Trophoblast cell (in vitro differentiated cells and primary cell): ENCODE data around the gene HOXA6.

Experiments used
- DNase-seq, 2 donors: peaks; one replicate each; pipeline ENCODE4 v3.0.0-alpha.2; 2016
- H2AFZ ChIP-seq: 2 replicates; pipeline ENCODE4 v1.6.1; 2013; ENCODE audit warnings: low read length, moderate library complexity, mild to moderate bottlenecking; ENCODE audit not compliant: insufficient read depth, poor library complexity
- H2AK5ac ChIP-seq: 2 replicates; pipeline ENCODE4 v1.6.1; 2013; ENCODE audit warnings: mild to moderate bottlenecking, low read length
- H2BK120ac ChIP-seq: 2 replicates; pipeline ENCODE4 v1.6.1; 2013; ENCODE audit warnings: low read length, mild to moderate bottlenecking, moderate library complexity; ENCODE audit not compliant: insufficient read depth, poor library complexity
- H2BK12ac ChIP-seq: 2 replicates; pipeline ENCODE4 v1.6.1; 2013; ENCODE audit warnings: mild to moderate bottlenecking, low read length, moderate library complexity
- H2BK5ac ChIP-seq: 2 replicates; pipeline ENCODE4 v1.6.1; 2013; ENCODE audit warnings: low read length, low read depth, moderate library complexity, mild to moderate bottlenecking; ENCODE audit not compliant: poor library complexity
- H3K14ac ChIP-seq: 2 replicates; pipeline ENCODE4 v1.6.1; 2013; ENCODE audit warnings: mild to moderate bottlenecking, low read length
- H3K18ac ChIP-seq: 2 replicates; pipeline ENCODE4 v1.6.1; 2013; ENCODE audit warnings: mild to moderate bottlenecking, low read length
- H3K23ac ChIP-seq: 2 replicates; pipeline ENCODE4 v1.6.1; 2013; ENCODE audit warnings: low read length
- H3K27ac ChIP-seq: 2 replicates; pipeline ENCODE4 v1.5.1; 2013; ENCODE audit warnings: low read depth, mild to moderate bottlenecking, inconsistent platforms, low read length, moderate library complexity
- H3K27me3 ChIP-seq: 2 replicates; pipeline ENCODE4 v1.6.1; 2013; ENCODE audit warnings: inconsistent platforms, mild to moderate bottlenecking, low read length, moderate library complexity; ENCODE audit not compliant: insufficient read depth
- H3K36me3 ChIP-seq, 2 experiments: 1 replicate in 1 of 2; 2 replicates in 1 of 2; pipeline ENCODE4 v1.6.1; 2013; ENCODE audit warnings: low read length in 2 of 2, mild to moderate bottlenecking in 2 of 2, moderate library complexity in 1 of 2; ENCODE audit not compliant: insufficient read depth in 2 of 2, control insufficient read depth in 1 of 2
- H3K4ac ChIP-seq: 2 replicates; pipeline ENCODE4 v1.6.1; 2013; ENCODE audit warnings: low read depth, mild to moderate bottlenecking, low read length, moderate library complexity
- H3K4me1 ChIP-seq, 2 experiments: 1 replicate in 1 of 2; 2 replicates in 1 of 2; pipeline ENCODE4 v1.6.1; 2013; ENCODE audit warnings: low read length in 2 of 2, mild to moderate bottlenecking in 2 of 2, moderate library complexity in 1 of 2; ENCODE audit not compliant: insufficient read depth in 2 of 2, control insufficient read depth in 1 of 2
- H3K4me2 ChIP-seq: 2 replicates; pipeline ENCODE4 v1.6.1; 2013; ENCODE audit warnings: inconsistent platforms, mild to moderate bottlenecking, low read length, moderate library complexity
- H3K4me3 ChIP-seq: 2 replicates; pipeline ENCODE4 v1.5.1; 2013; ENCODE audit warnings: mild to moderate bottlenecking, low read depth, low read length, inconsistent platforms
- H3K79me1 ChIP-seq: one replicate; pipeline ENCODE4 v1.6.1; 2013; ENCODE audit warnings: low read length
- H3K79me2 ChIP-seq: 2 replicates; pipeline ENCODE4 v1.6.1; 2013; ENCODE audit warnings: low read length, mild to moderate bottlenecking; ENCODE audit not compliant: control insufficient read depth, insufficient read depth, poor library complexity
- H3K9ac ChIP-seq: 2 replicates; pipeline ENCODE4 v1.6.1; 2013; ENCODE audit warnings: mild to moderate bottlenecking, low read length
- H3K9me3 ChIP-seq: 2 replicates; pipeline ENCODE4 v1.6.1; 2013; ENCODE audit warnings: low read depth, mild to moderate bottlenecking, control low read depth, inconsistent platforms, low read length; ENCODE audit not compliant: insufficient read depth
- H4K12ac ChIP-seq: 2 replicates; pipeline ENCODE4 v1.6.1; 2013; ENCODE audit warnings: low read depth, mild to moderate bottlenecking, low read length, moderate library complexity
- H4K8ac ChIP-seq: 2 replicates; pipeline ENCODE4 v1.6.1; 2013; ENCODE audit warnings: low read depth, mild to moderate bottlenecking, low read length, moderate library complexity
- H4K91ac ChIP-seq: one replicate; pipeline ENCODE4 v1.6.1; 2013; ENCODE audit warnings: low read depth, mild to moderate bottlenecking, low read length, moderate library complexity
- WGBS: extraction: QIAGEN DNeasy Blood & Tissue Kit; methylation state at CpG from one replicate; pipeline ENCODE4 v1.1.7; 2013; ENCODE audit warnings: missing lambda C conversion rate; ENCODE audit not compliant: insufficient read length, insufficient coverage; ENCODE audit errors: extremely low coverage; 5-methylcytosine and 5-hydroxymethylcytosine counted together

HOXA6 gene

GRCh38 chr7:27102581-27103442, 44.8 kb downstream of the HOXA6 start, which contains the start of gene HOXA2:
Gene HOXA2 (minus strand): TSS chr7:27102683. CDS start chr7:27102500, 183 bp downstream.
- H2AFZ ChIP-seq: no peak within 1 kb of the TSS
- H3K4me3 ChIP-seq: no peak within 1 kb of the TSS
- H3K23ac ChIP-seq: no peak within 1 kb of the TSS
- no peak within 1 kb of the TSS for H3K4me2 ChIP-seq
- WGBS: no CpG with 5 or more reads among the region's 29 CpGs
- H3K4me1 ChIP-seq: peaks cover 4 to 5% of the 10 kb centered on the region in 2 experiments
- no peak within 1 kb of the TSS for H3K18ac ChIP-seq
- H3K27me3 ChIP-seq: peaks cover 85% of the 10 kb centered on the region
- no peak within 1 kb of the TSS for H3K27ac ChIP-seq
- no peak within 1 kb of the TSS for H3K9ac ChIP-seq
- no peak within 1 kb of the TSS for H2BK12ac ChIP-seq
- H2BK5ac ChIP-seq: no peak within 1 kb of the TSS
- no peak within 1 kb of the TSS for H3K14ac ChIP-seq
- H3K4ac ChIP-seq: no peak within 1 kb of the TSS
- H4K8ac ChIP-seq: no peak within 1 kb of the TSS
- no peak within 1 kb of the TSS for H4K12ac ChIP-seq
- H3K9me3 ChIP-seq: peaks cover 9% of the 10 kb centered on the region
- H2AK5ac ChIP-seq: no peak within 1 kb of the TSS
- H3K36me3 ChIP-seq: no peaks in the 10 kb centered on the region
- H3K79me1 ChIP-seq: no peaks in the 10 kb centered on the region
- H3K79me2 ChIP-seq: no peaks in the 10 kb centered on the region
- H4K91ac ChIP-seq: no peak within 1 kb of the TSS
- no peak within 1 kb of the TSS for H2BK120ac ChIP-seq
- no peak for DNase-seq

- Histone ChIP-seq H3K9ac (no peak overlapping the region), H4K8ac (no peak overlapping the region), H2BK120ac (no peak overlapping the region), H2AFZ (no peak overlapping the region), H3K18ac (no peak overlapping the region), H2AK5ac (no peak overlapping the region), H2BK12ac (no peak overlapping the region), H2BK5ac (no peak overlapping the region), H3K23ac (no peak overlapping the region), H3K14ac (no peak overlapping the region), H3K27me3 (peaks cover 88% of the 10 kb centered on the region), H3K4me3 (no peak overlapping the region), H3K79me1 (no peaks in the 10 kb centered on the region), H3K9me3 (peaks cover 10% of the 10 kb centered on the region), H4K91ac (no peak overlapping the region), H3K4me2 (no peak overlapping the region), H3K4me1 (peaks cover 6 to 8% of the 10 kb centered on the region in 2 experiments), H3K79me2 (no peaks in the 10 kb centered on the region), H4K12ac (no peak overlapping the region), H3K4ac (no peak overlapping the region), H3K36me3 (no peaks in the 10 kb centered on the region), H3K27ac (no peak overlapping the region)
- WGBS: no CpG with 5 or more reads among the region's 39 CpGs
- DNase-seq: no peak
Measured at GRCh38 chr7:27101957-27102580, 45.5 kb downstream of the HOXA6 start.

DNA sequence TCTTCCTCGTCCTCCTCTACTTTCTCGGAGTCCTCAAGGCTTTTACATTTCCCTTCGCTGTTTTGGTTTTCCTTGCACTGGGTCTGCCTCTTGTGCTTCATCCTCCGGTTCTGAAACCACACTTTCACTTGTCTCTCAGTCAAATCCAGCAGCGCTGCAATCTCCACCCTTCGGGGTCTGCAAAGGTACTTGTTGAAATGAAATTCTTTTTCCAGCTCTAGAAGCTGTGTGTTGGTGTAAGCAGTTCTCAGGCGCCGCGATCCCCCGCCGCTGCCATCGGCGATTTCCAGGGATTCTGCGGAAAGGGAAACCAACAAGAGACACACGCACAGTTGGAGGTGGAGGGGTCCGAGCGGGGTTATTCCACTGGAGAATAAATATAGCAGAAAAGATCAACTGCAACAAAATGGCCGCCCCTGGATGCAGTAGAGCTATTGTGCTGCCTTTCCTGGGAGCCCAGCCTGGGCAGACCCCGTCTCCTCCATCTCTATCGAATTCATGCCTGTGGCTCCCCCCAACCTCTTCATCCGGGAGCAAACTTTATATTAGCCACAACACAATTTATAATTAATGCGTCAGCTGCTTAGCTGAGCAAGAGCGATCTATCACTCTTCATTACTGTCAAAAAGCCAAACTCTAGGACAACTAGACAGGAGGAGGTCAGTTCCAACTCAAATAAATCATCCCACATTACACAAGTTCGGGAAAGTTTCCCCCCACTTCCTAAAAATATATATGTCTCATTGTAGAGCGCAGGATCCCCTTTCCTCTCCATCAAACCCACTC, 46.2 kb downstream of the HOXA6 start:
- no peak overlapping the region for H3K27ac ChIP-seq
- H3K4me3 ChIP-seq: no peak overlapping the region
- H4K91ac ChIP-seq: no peak overlapping the region
- no peak overlapping the region for H3K14ac ChIP-seq
- H2BK12ac ChIP-seq: no peak overlapping the region
- no peak overlapping the region for H3K9ac ChIP-seq
- no peak overlapping the region for H2AFZ ChIP-seq
- H3K9me3 ChIP-seq: peaks cover 11% of the 10 kb centered on the region
- H4K12ac ChIP-seq: no peak overlapping the region
- H3K4ac ChIP-seq: no peak overlapping the region
- H2AK5ac ChIP-seq: no peak overlapping the region
- DNase-seq: no peak
- peaks cover 9 to 11% of the 10 kb centered on the region in 2 experiments for H3K4me1 ChIP-seq
- H4K8ac ChIP-seq: no peak overlapping the region
- H3K79me2 ChIP-seq: no peaks in the 10 kb centered on the region
- WGBS: no CpG with 5 or more reads among the region's 25 CpGs
- H3K23ac ChIP-seq: no peak overlapping the region
- H3K36me3 ChIP-seq: no peaks in the 10 kb centered on the region
- H2BK5ac ChIP-seq: no peak overlapping the region
- H3K18ac ChIP-seq: no peak overlapping the region
- H3K27me3 ChIP-seq: peaks cover 90% of the 10 kb centered on the region
- H3K79me1 ChIP-seq: no peaks in the 10 kb centered on the region
- H2BK120ac ChIP-seq: no peak overlapping the region
- no peak overlapping the region for H3K4me2 ChIP-seq

DNA sequence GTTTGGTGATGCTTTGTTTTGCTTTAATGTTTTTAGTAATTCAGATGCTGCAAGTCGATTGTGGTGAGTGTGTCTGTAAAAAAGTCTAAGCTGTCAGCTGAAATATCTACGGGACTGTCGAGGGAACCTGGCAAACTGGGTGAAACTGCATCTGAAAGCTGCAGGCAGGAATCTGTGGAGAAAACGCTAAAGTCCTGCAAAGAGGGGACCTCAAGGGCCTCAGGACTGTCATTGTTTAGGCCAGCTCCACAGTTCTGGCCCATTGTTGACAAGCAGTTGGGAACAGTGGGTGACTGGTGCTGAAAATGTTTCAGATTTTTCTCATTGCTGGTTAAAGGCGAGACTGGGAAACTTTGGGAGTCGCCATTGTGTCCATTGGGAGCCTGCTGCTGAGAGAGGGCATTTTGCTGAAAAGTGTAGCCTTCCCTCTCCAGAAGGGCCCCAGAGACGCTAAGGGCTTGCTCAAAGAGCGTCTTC, 46.8 kb downstream of the HOXA6 start:
- H2AFZ ChIP-seq: no peak overlapping the region
- no peak overlapping the region for H2AK5ac ChIP-seq
- H3K14ac ChIP-seq: no peak overlapping the region
- H2BK5ac ChIP-seq: no peak overlapping the region
- no peak overlapping the region for H3K27ac ChIP-seq
- H3K79me1 ChIP-seq: no peaks in the 10 kb centered on the region
- H4K8ac ChIP-seq: no peak overlapping the region
- DNase-seq: no peak
- H3K9me3 ChIP-seq: peaks cover 11% of the 10 kb centered on the region
- H3K18ac ChIP-seq: no peak overlapping the region
- no CpG with 5 or more reads among the region's 8 CpGs for WGBS
- no peak overlapping the region for H3K23ac ChIP-seq
- no peak overlapping the region for H2BK120ac ChIP-seq
- no peak overlapping the region for H2BK12ac ChIP-seq
- H3K4me3 ChIP-seq: no peak overlapping the region
- no peak overlapping the region for H3K9ac ChIP-seq
- no peak overlapping the region for H4K12ac ChIP-seq
- no peaks in the 10 kb centered on the region for H3K79me2 ChIP-seq
- no peak overlapping the region for H4K91ac ChIP-seq
- H3K4me2 ChIP-seq: no peak overlapping the region
- H3K27me3 ChIP-seq: peaks cover 89% of the 10 kb centered on the region
- H3K36me3 ChIP-seq: no peaks in the 10 kb centered on the region
- peaks cover 10 to 11% of the 10 kb centered on the region in 2 experiments for H3K4me1 ChIP-seq
- no peak overlapping the region for H3K4ac ChIP-seq
